ENCODE results near the gene HTD2. TPM values are rescaled to one million over a fixed set of nuclear protein-coding genes. Genes with fewer than 3 reads are reported as not detected.
"Not testable (repeated sequence)": the region's sequence is repeated elsewhere in the genome, so short reads cannot be mapped to it uniquely, and the experiment has no call there.

Gene HTD2
- total and polyA plus RNA-seq, 2 donors, result 10.6 to 11.0 TPM

DNA sequence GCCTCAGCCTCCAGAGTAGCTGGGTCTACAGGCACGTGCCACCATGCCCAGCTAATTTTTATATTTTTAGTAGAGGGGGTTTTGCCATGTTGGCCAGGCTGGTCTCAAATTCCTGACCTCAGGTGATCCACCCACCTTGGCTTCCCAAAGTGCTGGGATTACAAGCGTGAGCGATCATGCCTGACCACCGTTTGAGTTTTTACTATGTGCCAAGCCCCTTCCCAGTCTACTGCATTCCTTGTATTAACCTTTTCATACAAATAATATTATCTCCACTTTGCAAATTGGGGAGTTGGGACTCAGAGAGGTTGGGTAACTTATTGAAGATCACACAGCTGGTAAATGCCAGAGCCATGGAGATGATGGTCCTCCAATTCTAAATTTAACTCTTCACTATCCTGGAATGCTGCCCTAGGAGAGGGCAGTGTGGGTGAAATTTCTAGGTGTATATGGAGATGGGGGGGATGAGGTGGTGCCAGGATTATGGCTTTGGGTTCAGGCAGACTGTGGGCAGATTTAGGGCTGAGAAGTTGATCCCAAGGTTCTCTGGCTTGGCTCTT is 25.4 kb downstream of the HTD2 start:
- no peaks in the 10 kb centered on the region for H3K36me3 ChIP-seq (ENCODE audit: insufficient read depth)
- WGBS, result 68% methylated on average over 4 of the region's 4 CpGs
- H3K27ac ChIP-seq (ENCODE audit: low read depth), result no peak overlapping the region
- no peak overlapping the region for H3K4me3 ChIP-seq (ENCODE audit: low read depth, low read length)
- H3K4me1 ChIP-seq (ENCODE audit: insufficient read depth), result no peaks in the 10 kb centered on the region
- no peak for DNase-seq (ENCODE audit: extremely low spot score)

DNA sequence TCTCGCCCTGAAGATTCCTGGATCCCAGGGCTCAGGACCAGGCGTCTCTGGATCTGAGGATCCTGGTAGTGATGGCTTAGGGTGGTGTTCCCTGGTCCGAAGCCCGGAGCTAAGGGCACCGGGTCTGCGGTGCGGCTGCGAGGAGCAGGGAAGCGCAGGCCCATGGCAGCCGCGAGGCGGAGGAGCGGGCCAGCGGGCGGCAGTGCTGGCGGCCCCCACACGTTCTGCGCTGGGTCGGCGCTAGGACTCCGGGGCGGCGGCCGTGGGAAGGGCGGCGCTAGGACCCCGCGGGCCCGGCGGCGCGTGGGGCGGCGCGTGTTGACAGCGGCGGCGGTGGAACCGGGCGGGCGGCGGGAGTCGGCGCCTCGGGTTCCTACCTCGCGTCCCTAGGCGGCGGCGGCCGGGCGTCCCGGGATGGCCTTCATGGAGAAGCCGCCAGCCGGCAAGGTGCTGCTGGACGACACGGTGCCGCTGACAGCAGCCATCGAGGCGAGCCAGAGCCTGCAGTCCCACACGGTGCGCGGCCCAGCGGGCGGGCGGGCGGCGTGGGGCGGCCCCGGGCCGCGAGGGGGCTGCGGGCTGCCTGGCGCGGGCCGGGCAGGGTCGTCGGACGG is 26.4 kb downstream of the HTD2 start, which contains the start of gene PXK:
TSS of gene PXK (plus strand) at position 318 of the 614 bp plus-strand sequence. CDS start at position 415, 97 bp downstream.
- under 1% methylated on average over 79 of the region's 79 CpGs for WGBS
- no peaks in the 10 kb centered on the region for H3K36me3 ChIP-seq (ENCODE audit: insufficient read depth)
- DNase-seq (ENCODE audit: extremely low spot score), result no peak
- peak within 1 kb of the TSS; percentile 99 for H3K4me3 ChIP-seq (ENCODE audit: low read depth, low read length)
- H3K4me1 ChIP-seq (ENCODE audit: insufficient read depth), result no peaks in the 10 kb centered on the region
- peak within 1 kb of the TSS; percentile 71 for H3K27ac ChIP-seq (ENCODE audit: low read depth)

DNA sequence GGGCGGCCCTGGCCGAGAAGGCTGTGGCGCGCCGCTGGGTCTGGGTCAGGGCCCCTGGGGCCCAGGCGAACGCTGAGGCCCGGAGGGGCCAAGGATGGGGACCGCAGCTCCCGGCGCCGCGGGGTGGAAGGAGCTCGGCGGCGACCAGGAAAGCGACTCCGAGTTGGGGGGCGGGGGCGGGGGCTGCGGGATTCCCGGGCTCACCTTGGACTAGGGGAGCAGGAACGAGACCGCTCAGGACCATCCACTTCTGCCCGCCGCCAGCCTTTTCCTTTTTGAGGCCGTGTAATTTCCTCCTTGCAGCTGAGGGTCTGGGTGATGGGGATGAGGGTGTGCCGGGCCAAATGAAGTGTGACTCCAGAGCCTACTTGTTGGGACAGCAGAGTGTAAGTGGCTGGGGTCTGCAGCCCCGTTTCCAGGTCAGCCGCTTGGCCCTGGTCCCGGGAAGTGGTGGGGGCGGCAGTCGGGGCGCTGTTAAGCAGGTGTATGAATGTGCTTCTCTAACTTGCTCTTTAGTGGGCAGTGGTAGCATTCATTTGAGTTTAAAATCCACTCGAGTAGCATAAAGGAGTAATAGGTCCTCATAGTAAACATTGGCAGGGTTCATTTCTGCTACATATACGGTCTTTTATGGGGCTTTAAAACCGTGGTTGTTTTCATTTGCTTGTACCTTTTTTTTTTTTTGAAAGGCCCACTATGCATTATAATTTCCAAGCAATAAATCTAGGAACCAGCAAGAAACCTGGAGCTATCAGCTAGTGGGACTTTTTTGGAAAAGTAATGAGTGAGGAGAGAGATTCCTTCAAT is 27.1 kb downstream of the HTD2 start:
- Histone ChIP-seq H3K4me1 (ENCODE audit: insufficient read depth) (no peaks in the 10 kb centered on the region), H3K4me3 (ENCODE audit: low read depth, low read length) (peak overlapping the region; percentile 99), H3K27ac (ENCODE audit: low read depth) (peak overlapping the region; percentile 71), H3K36me3 (ENCODE audit: insufficient read depth) (no peaks in the 10 kb centered on the region)
- under 1% methylated on average over 37 of the region's 37 CpGs for WGBS
- DNase-seq (ENCODE audit: extremely low spot score), result no peak

DNA sequence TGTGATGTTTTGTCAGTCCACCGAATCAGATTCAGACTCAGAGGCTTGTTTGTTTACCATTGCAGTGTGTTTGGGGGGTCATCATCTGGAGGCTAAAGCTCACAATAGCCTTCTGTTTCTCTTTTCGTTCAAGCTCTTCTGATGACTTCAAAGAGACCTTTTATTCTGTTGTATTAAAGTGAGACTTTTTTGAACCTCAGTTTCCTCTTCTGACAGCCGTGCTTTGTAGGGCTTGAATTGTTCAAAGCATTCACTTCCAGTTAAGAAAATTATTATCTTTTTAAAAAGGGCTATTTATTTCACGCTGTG is 27.6 kb downstream of the HTD2 start:
- no peaks in the 10 kb centered on the region for H3K36me3 ChIP-seq (ENCODE audit: insufficient read depth)
- no peaks in the 10 kb centered on the region for H3K4me1 ChIP-seq (ENCODE audit: insufficient read depth)
- DNase-seq (ENCODE audit: extremely low spot score), result no peak
- H3K27ac ChIP-seq (ENCODE audit: low read depth), result no peak overlapping the region
- WGBS, result 26% methylated on average over 4 of the region's 4 CpGs
- H3K4me3 ChIP-seq (ENCODE audit: low read depth, low read length), result peak overlapping the region; percentile 99

DNA sequence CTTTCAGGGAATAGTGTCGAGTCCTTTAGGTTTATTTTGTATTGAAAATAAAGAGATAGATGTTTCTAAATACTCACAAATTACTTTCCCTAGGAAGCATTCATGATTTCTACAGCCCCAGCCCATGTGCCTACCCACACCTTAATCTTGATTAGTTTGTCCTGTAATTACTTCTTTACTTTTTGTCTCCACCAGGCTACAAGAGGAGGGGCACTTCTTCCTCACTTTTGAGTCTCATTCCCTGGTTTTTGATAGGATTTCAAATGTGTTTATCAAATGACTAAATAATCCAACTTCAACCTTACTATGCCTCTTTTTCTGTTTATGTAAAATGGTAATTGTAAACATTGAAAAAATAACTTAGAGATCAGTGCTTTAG is 28.2 kb downstream of the HTD2 start:
- WGBS, result 79% methylated on average over 1 of the region's 1 CpG
- no peak for DNase-seq (ENCODE audit: extremely low spot score)

DNA sequence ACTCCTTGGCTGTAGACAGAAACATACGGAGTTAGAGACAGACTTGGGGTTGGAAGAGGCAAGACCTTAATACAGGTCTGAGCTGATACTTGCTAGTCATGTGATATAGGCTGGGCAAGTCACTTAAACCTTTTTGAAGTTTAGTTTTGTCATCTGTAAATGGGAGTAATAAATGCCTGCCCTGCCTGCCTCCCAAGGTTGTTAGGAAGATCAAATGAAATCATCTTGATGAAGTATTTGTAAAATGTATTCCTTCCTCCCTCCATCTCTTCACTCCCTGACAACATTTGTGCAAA is 29.3 kb downstream of the HTD2 start:
- DNase-seq (ENCODE audit: extremely low spot score), result no peak
- Histone ChIP-seq H3K27ac (ENCODE audit: low read depth) (no peak overlapping the region), H3K4me1 (ENCODE audit: insufficient read depth) (no peaks in the 10 kb centered on the region)

More for the DNA sequence above, 28.2 kb downstream of the HTD2 start:
- Histone ChIP-seq H3K4me3 (ENCODE audit: low read depth, low read length) (no peak overlapping the region), H3K27ac (ENCODE audit: low read depth) (no peak overlapping the region), H3K4me1 (ENCODE audit: insufficient read depth) (no peaks in the 10 kb centered on the region), H3K36me3 (ENCODE audit: insufficient read depth) (no peaks in the 10 kb centered on the region)

GRCh38 chr3:58336135-58336882 is 30.0 kb downstream of the HTD2 start:
- Histone ChIP-seq H3K36me3 (ENCODE audit: insufficient read depth) (no peaks in the 10 kb centered on the region), H3K4me3 (ENCODE audit: low read depth, low read length) (no peak overlapping the region), H3K4me1 (ENCODE audit: insufficient read depth) (no peaks in the 10 kb centered on the region), H3K27ac (ENCODE audit: low read depth) (no peak overlapping the region)
- DNase-seq (ENCODE audit: extremely low spot score), result no peak
- whole genome bisulfite sequencing, result 98% methylated on average over 3 of the region's 3 CpGs

More for the DNA sequence above, 29.3 kb downstream of the HTD2 start:
- Histone ChIP-seq H3K4me3 (ENCODE audit: low read depth, low read length) (peak overlapping the region; percentile 11), H3K36me3 (ENCODE audit: insufficient read depth) (no peaks in the 10 kb centered on the region)
- WGBS, result 34% methylated on average over 1 of the region's 1 CpG

- 92% methylated on average over 1 of the region's 1 CpG for WGBS
- H3K27ac ChIP-seq (ENCODE audit: low read depth), result no peak overlapping the region
- no peak for DNase-seq (ENCODE audit: extremely low spot score)
- no peaks in the 10 kb centered on the region for H3K36me3 ChIP-seq (ENCODE audit: insufficient read depth)
- H3K4me1 ChIP-seq (ENCODE audit: insufficient read depth), result no peaks in the 10 kb centered on the region
- no peak overlapping the region for H3K4me3 ChIP-seq (ENCODE audit: low read depth, low read length)
Observed at GRCh38 chr3:58337190-58337589, 30.9 kb downstream of the HTD2 start.

DNA sequence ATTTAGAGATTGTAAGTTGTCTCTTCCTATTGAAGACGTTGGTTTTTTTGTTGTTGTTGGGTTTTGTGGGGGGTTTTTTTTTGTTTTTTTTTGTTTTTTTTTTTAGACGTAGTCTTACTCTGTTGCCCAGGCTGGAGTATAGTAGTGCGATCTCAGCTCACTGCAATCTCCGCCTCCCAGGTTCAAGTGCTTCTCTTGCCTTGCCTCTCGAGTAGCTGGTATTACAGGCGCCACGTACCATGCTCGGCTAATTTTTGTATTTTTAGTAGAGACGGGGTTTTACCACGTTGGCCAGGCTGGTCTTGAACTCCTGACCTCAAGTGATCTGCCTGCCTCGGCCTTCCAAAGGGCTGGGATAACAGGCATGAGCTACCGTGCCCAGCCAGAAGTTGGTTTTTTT is 32.8 kb downstream of the HTD2 start:
- 95% methylated on average over 12 of the region's 12 CpGs for WGBS
- H3K27ac ChIP-seq (ENCODE audit: low read depth); H3K4me1 ChIP-seq (ENCODE audit: insufficient read depth): not testable (repeated sequence)

GRCh38 chr3:58340594-58341244 is 34.4 kb downstream of the HTD2 start:
- Histone ChIP-seq H3K36me3 (ENCODE audit: insufficient read depth) (no peaks in the 10 kb centered on the region), H3K4me3 (ENCODE audit: low read depth, low read length) (no peak overlapping the region), H3K4me1 (ENCODE audit: insufficient read depth) (no peaks in the 10 kb centered on the region), H3K27ac (ENCODE audit: low read depth) (no peak overlapping the region)
- DNase-seq (ENCODE audit: extremely low spot score), result no peak
- WGBS, result over 99% methylated on average over 3 of the region's 3 CpGs

More for the DNA sequence above, 32.8 kb downstream of the HTD2 start:
- H3K4me3 ChIP-seq (ENCODE audit: low read depth, low read length); DNase-seq (ENCODE audit: extremely low spot score); H3K36me3 ChIP-seq (ENCODE audit: insufficient read depth): not testable (repeated sequence)

DNA sequence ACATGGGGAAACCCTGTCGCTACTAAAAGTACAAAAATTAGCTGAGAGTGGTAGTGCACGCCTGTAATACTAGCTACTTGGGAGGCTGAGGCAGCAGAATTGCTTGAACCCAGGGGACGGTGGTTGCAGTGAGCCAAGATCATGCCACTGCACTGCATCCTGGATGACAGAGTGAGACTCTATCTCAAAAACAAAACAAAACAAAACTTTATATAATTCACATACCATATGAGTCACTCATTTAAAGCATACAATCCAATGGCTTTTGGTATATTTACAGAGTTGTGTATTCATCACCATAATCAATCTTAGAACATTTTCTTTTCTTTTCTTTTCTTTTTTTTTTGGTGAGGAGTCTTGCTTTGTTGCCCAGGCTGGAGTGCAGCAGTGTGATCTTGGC is 35.1 kb downstream of the HTD2 start:
- Histone ChIP-seq H3K27ac (ENCODE audit: low read depth) (no peak overlapping the region), H3K4me3 (ENCODE audit: low read depth, low read length) (no peak overlapping the region), H3K36me3 (ENCODE audit: insufficient read depth) (no peaks in the 10 kb centered on the region), H3K4me1 (ENCODE audit: insufficient read depth) (no peaks in the 10 kb centered on the region)
- DNase-seq (ENCODE audit: extremely low spot score), result no peak
- WGBS, result 91% methylated on average over 3 of the region's 3 CpGs

DNA sequence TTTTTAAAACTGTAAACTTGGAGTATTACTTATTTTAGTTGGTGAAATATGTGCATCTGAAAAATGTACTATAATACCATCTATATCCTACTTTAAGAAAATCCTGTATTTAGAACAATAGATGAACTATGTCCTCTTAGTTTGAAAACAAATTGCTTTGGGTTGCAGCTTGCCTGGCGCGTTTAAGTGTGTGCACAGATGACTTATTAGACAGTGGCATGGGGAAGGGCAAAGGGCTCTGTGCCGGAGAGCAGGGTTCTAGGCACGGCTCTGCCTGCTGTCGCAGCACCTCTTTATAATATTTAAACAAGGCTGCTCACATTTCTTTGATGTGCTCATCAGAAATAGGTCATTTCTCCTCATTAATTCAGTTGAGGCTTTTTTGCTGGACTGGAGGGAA is 36.4 kb downstream of the HTD2 start:
- H3K36me3 ChIP-seq (ENCODE audit: insufficient read depth), result no peaks in the 10 kb centered on the region
- WGBS, result 80% methylated on average over 5 of the region's 5 CpGs
- H3K4me3 ChIP-seq (ENCODE audit: low read depth, low read length), result no peak overlapping the region
- no peak for DNase-seq (ENCODE audit: extremely low spot score)
- H3K27ac ChIP-seq (ENCODE audit: low read depth), result no peak overlapping the region
- H3K4me1 ChIP-seq (ENCODE audit: insufficient read depth), result no peaks in the 10 kb centered on the region

DNA sequence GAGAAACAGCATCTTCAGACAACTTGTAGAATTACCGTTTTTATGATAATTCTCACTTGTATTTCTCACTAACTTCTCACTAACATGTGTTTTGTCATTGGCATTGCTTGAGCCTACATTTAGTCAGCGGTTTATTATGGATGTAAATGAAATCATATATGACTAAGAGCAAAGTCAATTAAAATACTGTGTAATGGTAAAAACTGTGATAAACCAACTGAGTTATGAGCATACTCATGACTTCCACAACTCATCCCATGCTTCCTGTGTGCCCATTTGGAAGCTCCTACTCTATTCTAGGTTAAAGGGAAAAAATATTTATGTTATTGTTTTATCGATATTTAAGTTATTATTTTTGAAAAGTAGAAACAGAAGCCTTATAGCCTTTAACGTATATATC is 39.1 kb downstream of the HTD2 start:
- Histone ChIP-seq H3K27ac (ENCODE audit: low read depth) (no peak overlapping the region), H3K36me3 (ENCODE audit: insufficient read depth) (no peaks in the 10 kb centered on the region), H3K4me3 (ENCODE audit: low read depth, low read length) (no peak overlapping the region), H3K4me1 (ENCODE audit: insufficient read depth) (no peaks in the 10 kb centered on the region)
- WGBS, result 96% methylated on average over 4 of the region's 4 CpGs
- DNase-seq (ENCODE audit: extremely low spot score), result no peak

Data from urinary bladder (tissue), 4 donors.